Measurements from ENCODE around the gene MYOF. TPM values are rescaled to one million over a fixed set of nuclear protein-coding genes. Genes with fewer than 3 reads are reported as not detected.
A peak's percentile ranks its signal among the peaks of the same experiment; 100 is the strongest.

The MYOF gene
- total RNA-seq, 4 donors from 2014 or later = 4.1 to 10.3 (median 6.3) TPM

- Histone ChIP-seq H3K9me3 (no peaks in the 10 kb centered on the region), H3K4me1 (no peaks in the 10 kb centered on the region), H3K36me3 (no peaks in the 10 kb centered on the region), H3K27ac (no peak overlapping the region), H3K27me3 (no peaks in the 10 kb centered on the region), H3K4me3 (no peak overlapping the region)
- TF ChIP-seq POLR2A (IDR thresholded peaks at IDR 0.05) (no peak), CTCF (IDR thresholded peaks at IDR 0.05 in 4 of 5, conservative IDR thresholded peaks at IDR 0.05 in 1 of 5) (no peak)
- in situ Hi-C loops (cut with MboI; ENCODE audit: low sequenced_read_pairs in 4 of 4) = no loop called here
- ATAC-seq = no peak
- DNase-seq = no peak
- intact Hi-C loops (cut with DNase I; ENCODE audit: low total_unique reads) = loop anchor here (10.0 kb wide), 2 partner anchors 283 to 473 kb away; partner anchors contain the start of gene CYP26A1
Observed at GRCh38 chr10:93357680-93358079, 124.5 kb downstream of the MYOF start.

GRCh38 chr10:93356516-93356915 is 125.6 kb downstream of the MYOF start:
- in situ Hi-C loops (cut with MboI; ENCODE audit: low sequenced_read_pairs in 4 of 4) = no loop called here
- H3K27ac ChIP-seq = no peak overlapping the region
- no peaks in the 10 kb centered on the region for H3K4me1 ChIP-seq
- TF ChIP-seq POLR2A (IDR thresholded peaks at IDR 0.05) = no peak
- no peak for TF ChIP-seq CTCF (IDR thresholded peaks at IDR 0.05 in 4 of 5, conservative IDR thresholded peaks at IDR 0.05 in 1 of 5)
- no peaks in the 10 kb centered on the region for H3K36me3 ChIP-seq
- intact Hi-C loops (cut with DNase I; ENCODE audit: low total_unique reads) = loop anchor here (10.0 kb wide), 2 partner anchors 282 to 472 kb away; partner anchors contain the start of gene CYP26A1
- ATAC-seq (no peak), DNase-seq (no peak)
- H3K4me3 ChIP-seq = no peak overlapping the region
- H3K27me3 ChIP-seq = no peaks in the 10 kb centered on the region
- no peaks in the 10 kb centered on the region for H3K9me3 ChIP-seq

- intact Hi-C loops (cut with DNase I; ENCODE audit: low total_unique reads) = loop anchor here (5.0 to 10.0 kb wide), 3 partner anchors 236 to 468 kb away; partner anchors contain the start of gene CYP26A1
- H3K27me3 ChIP-seq = no peaks in the 10 kb centered on the region
- H3K4me3 ChIP-seq = no peak overlapping the region
- no peak for DNase-seq
- no peaks in the 10 kb centered on the region for H3K9me3 ChIP-seq
- no peaks in the 10 kb centered on the region for H3K36me3 ChIP-seq
- H3K27ac ChIP-seq = no peak overlapping the region
- ATAC-seq = no peak
- TF ChIP-seq CTCF (IDR thresholded peaks at IDR 0.05 in 4 of 5, conservative IDR thresholded peaks at IDR 0.05 in 1 of 5) = peak; percentile 36 to 72 (median 54)
- no peak for TF ChIP-seq POLR2A (IDR thresholded peaks at IDR 0.05)
- no peaks in the 10 kb centered on the region for H3K4me1 ChIP-seq
- in situ Hi-C loops (cut with MboI; ENCODE audit: low sequenced_read_pairs in 4 of 4) = no loop called here
Observed at GRCh38 chr10:93352638-93353383, 129.3 kb downstream of the MYOF start.

GRCh38 chr10:93346694-93347093 is 135.4 kb downstream of the MYOF start:
- intact Hi-C loops (cut with DNase I; ENCODE audit: low total_unique reads) (no loop called here), in situ Hi-C loops (cut with MboI; ENCODE audit: low sequenced_read_pairs in 4 of 4) (no loop called here)
- ATAC-seq (no peak), DNase-seq (no peak)
- H3K27ac ChIP-seq = no peak overlapping the region
- H3K4me1 ChIP-seq = no peaks in the 10 kb centered on the region
- H3K27me3 ChIP-seq = no peaks in the 10 kb centered on the region
- no peak for TF ChIP-seq CTCF (IDR thresholded peaks at IDR 0.05 in 4 of 5, conservative IDR thresholded peaks at IDR 0.05 in 1 of 5)
- no peak for TF ChIP-seq POLR2A (IDR thresholded peaks at IDR 0.05)
- no peaks in the 10 kb centered on the region for H3K9me3 ChIP-seq
- no peaks in the 10 kb centered on the region for H3K36me3 ChIP-seq
- no peak overlapping the region for H3K4me3 ChIP-seq
